GM20431 (cell line): ENCODE data around the gene DAPK2.

Experiments used
- in situ Hi-C: fragments of 300-500 bp; cut with MseI, MboI; formaldehyde crosslinking; loops from one replicate; pipeline ENCODE4 v1.15.0; 2020; ENCODE audit warnings: low sequenced_read_pairs; ENCODE audit not compliant: unreplicated experiment

DAPK2 gene

GRCh38 chr15:63922916-63923315 is 123.4 kb downstream of the DAPK2 start:
- in situ Hi-C loops: no loop called here

GRCh38 chr15:63922261-63922904 is 123.9 kb downstream of the DAPK2 start:
- in situ Hi-C loops: no loop called here

- in situ Hi-C loops: no loop called here
Observed at GRCh38 chr15:63920504-63921175, 125.6 kb downstream of the DAPK2 start.

GRCh38 chr15:63918901-63919348 is 127.4 kb downstream of the DAPK2 start:
- in situ Hi-C loops: no loop called here

- in situ Hi-C loops: no loop called here
Observed at GRCh38 chr15:63918317-63918672, 128.0 kb downstream of the DAPK2 start.

GRCh38 chr15:63917588-63918316 is 128.5 kb downstream of the DAPK2 start:
- in situ Hi-C loops: no loop called here

- in situ Hi-C loops: no loop called here
Observed at GRCh38 chr15:63915873-63916771, 130.2 kb downstream of the DAPK2 start.

- in situ Hi-C loops: no loop called here
Observed at GRCh38 chr15:63915209-63915872, 130.9 kb downstream of the DAPK2 start.

- in situ Hi-C loops: no loop called here
Observed at GRCh38 chr15:63913786-63914315, 132.4 kb downstream of the DAPK2 start.

GRCh38 chr15:63913336-63913735 is 132.9 kb downstream of the DAPK2 start:
- in situ Hi-C loops: no loop called here

- in situ Hi-C loops: no loop called here
Observed at GRCh38 chr15:63912061-63912615, 134.1 kb downstream of the DAPK2 start.

- in situ Hi-C loops: no loop called here
Observed at GRCh38 chr15:63911160-63911559, 135.1 kb downstream of the DAPK2 start.

- in situ Hi-C loops: no loop called here
Observed at GRCh38 chr15:63909819-63910437, 136.4 kb downstream of the DAPK2 start.

GRCh38 chr15:63908991-63909390 is 137.3 kb downstream of the DAPK2 start:
- in situ Hi-C loops: no loop called here

- in situ Hi-C loops: no loop called here
Observed at GRCh38 chr15:63908281-63908680, 138.0 kb downstream of the DAPK2 start.

GRCh38 chr15:63907521-63907920 is 138.8 kb downstream of the DAPK2 start:
- in situ Hi-C loops: no loop called here

- in situ Hi-C loops: no loop called here
Observed at GRCh38 chr15:63906266-63906584, 140.1 kb downstream of the DAPK2 start.

GRCh38 chr15:63905558-63906265 is 140.6 kb downstream of the DAPK2 start:
- in situ Hi-C loops: no loop called here
